ENCODE measurements around the gene MRPS21.

Gene MRPS21

DNA sequence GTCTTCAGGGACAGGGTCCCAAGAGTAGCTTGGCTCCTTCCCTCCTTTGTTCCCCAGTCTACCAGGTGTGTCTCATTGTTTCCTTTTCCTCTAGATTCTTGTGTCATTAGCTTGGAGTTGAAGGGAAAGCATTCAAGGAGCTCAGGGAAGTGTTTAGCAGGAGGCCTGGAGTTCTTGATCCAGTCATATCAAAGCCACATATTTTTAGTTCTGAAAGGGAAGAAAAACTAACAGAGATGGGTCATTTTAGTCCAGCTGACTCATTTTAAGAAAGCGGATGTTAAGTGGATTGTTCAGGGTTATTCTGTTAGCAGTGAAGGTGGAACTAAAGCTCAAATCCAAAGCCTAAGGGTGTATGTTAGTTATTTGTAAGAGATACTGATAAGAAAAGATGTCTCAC lies 20.4 kb upstream of the MRPS21 start:
- TF ChIP-seq, protein P1, sequence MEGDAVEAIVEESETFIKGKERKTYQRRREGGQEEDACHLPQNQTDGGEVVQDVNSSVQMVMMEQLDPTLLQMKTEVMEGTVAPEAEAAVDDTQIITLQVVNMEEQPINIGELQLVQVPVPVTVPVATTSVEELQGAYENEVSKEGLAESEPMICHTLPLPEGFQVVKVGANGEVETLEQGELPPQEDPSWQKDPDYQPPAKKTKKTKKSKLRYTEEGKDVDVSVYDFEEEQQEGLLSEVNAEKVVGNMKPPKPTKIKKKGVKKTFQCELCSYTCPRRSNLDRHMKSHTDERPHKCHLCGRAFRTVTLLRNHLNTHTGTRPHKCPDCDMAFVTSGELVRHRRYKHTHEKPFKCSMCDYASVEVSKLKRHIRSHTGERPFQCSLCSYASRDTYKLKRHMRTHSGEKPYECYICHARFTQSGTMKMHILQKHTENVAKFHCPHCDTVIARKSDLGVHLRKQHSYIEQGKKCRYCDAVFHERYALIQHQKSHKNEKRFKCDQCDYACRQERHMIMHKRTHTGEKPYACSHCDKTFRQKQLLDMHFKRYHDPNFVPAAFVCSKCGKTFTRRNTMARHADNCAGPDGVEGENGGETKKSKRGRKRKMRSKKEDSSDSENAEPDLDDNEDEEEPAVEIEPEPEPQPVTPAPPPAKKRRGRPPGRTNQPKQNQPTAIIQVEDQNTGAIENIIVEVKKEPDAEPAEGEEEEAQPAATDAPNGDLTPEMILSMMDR (IDR thresholded peaks at IDR 0.05; ENCODE audit: insufficient read depth, low read length, poor library complexity, severe bottlenecking), result no peak
- Histone ChIP-seq H3K36me3 (ENCODE audit: control insufficient read depth, insufficient read depth, low read length) (no peaks in the 10 kb centered on the region), H3K4me3 (replicated peaks; ENCODE audit: low read depth, low read length) (peak overlapping the region; percentile 38), H3K27me3 (replicated peaks; ENCODE audit: control insufficient read depth, insufficient read depth, low read length) (no peaks in the 10 kb centered on the region)
- no peak for DNase-seq (ENCODE audit: extremely low read depth, insufficient read length)

DNA sequence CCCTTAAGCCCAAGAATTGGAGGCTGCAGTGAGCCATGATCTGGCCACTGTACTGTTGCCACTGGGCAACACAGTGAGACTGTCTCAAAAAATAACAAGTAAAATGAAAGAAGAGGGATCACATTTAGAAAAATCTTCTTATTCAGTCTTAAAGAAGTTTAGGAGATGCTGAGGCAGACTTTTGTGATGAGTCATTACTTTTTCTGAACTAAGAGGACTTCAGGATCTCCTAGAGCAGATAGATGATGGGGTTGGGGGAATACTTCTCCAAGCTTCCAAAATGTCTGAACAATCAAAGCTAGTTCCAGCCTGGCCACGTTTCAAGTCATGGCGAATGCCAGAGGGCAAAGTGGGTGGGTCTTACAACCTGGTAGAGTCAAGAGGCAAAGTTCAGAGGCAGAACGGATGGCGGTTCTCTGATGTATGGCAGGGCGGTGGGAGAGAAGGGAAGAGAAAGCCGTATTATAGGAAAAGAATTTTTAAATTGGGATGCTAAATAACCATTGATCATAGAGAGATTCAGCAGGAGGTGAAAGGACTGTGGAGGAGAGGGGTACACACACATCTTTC lies 13.4 kb upstream of the MRPS21 start:
- H3K4me3 ChIP-seq (replicated peaks; ENCODE audit: low read depth, low read length), result no peak overlapping the region
- DNase-seq (ENCODE audit: extremely low read depth, insufficient read length), result no peak
- no peaks in the 10 kb centered on the region for H3K27me3 ChIP-seq (replicated peaks; ENCODE audit: control insufficient read depth, insufficient read depth, low read length)
- TF ChIP-seq, protein P1 (IDR thresholded peaks at IDR 0.05; ENCODE audit: insufficient read depth, low read length, poor library complexity, severe bottlenecking), result no peak
- no peaks in the 10 kb centered on the region for H3K36me3 ChIP-seq (ENCODE audit: control insufficient read depth, insufficient read depth, low read length)

DNA sequence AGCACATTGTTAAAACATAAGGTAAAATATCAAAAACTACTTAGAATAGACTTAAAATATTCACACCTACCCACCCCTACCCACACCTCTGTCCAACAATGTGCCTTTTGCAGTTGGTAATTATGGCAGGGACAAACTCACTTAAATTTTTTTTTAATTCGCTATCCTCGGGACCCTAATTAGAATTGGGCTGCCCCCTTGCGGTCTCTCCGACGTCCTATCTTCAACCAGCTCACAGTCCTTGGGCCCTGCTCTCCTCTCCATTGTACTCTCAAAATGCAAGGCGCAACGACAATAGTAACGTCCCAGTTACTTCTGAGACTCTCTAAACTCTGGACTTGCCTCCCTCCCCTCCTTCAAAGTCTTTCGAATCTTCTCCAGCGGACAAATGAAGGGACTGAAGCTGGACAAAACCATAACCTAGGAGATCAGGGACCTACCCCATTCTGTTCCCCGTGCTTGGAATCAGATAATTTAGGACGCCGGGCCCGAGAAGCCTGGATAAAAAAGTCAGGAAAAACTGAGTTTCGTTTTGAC lies 12.4 kb upstream of the MRPS21 start:
- peak overlapping the region; percentile 7 for H3K4me3 ChIP-seq (replicated peaks; ENCODE audit: low read depth, low read length)
- TF ChIP-seq, protein P1 (IDR thresholded peaks at IDR 0.05; ENCODE audit: insufficient read depth, low read length, poor library complexity, severe bottlenecking), result peak; percentile 73
- H3K27me3 ChIP-seq (replicated peaks; ENCODE audit: control insufficient read depth, insufficient read depth, low read length), result no peaks in the 10 kb centered on the region
- DNase-seq (ENCODE audit: extremely low read depth, insufficient read length), result no peak
- no peaks in the 10 kb centered on the region for H3K36me3 ChIP-seq (ENCODE audit: control insufficient read depth, insufficient read depth, low read length)

DNA sequence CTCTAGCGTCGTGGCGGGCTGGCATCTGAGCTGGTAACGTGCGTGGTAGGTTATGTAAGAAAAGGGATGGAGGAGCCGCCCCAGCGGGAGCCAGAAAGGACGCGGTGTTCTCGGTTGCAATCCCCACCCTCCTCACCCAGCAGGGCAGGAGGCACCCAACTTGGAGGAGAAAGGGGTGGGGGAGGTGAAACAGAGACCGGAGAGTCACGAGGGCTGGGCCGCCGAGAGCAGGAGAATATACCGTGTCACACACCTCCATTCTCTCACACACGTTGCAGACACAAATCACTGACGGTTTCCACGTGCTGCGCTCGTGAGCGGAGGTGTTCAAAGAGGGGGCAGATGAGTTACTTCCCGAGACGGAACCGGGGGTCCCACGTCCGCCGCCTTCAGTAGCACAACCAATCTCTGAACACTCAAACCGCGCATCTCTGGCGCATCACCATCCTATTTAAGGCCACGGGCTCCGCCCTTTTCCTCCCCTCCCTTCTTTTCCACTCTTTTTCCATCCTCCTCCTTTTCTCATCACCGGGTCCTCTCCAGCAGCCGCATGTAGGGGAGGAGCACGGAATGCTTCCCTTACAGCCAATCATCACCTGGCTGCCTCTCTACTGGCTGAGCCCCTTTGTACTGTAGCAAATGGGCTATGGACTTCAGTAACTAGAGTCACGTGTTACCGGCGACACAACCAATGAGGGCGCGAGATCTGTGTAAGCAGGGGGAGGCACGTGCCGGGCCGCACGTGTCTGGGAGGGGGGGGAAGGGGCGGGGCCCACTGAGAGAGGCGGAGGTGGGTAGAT lies 11.7 kb upstream of the MRPS21 start, which contains the start of gene CIART:
Gene CIART (plus strand): TSS at position 797 of the 800 bp plus-strand sequence. CDS start 714 bp downstream, outside the sequence.
- no peak for DNase-seq (ENCODE audit: extremely low read depth, insufficient read length)
- Histone ChIP-seq H3K4me3 (replicated peaks; ENCODE audit: low read depth, low read length) (peak within 1 kb of the TSS; percentile 7), H3K36me3 (ENCODE audit: control insufficient read depth, insufficient read depth, low read length) (no peaks in the 10 kb centered on the region), H3K27me3 (replicated peaks; ENCODE audit: control insufficient read depth, insufficient read depth, low read length) (no peaks in the 10 kb centered on the region)
- TF ChIP-seq, protein P1 (IDR thresholded peaks at IDR 0.05; ENCODE audit: insufficient read depth, low read length, poor library complexity, severe bottlenecking), result no peak

GRCh38 chr1:150282558-150282958 lies 11.1 kb upstream of the MRPS21 start:
- Histone ChIP-seq H3K27me3 (replicated peaks; ENCODE audit: control insufficient read depth, insufficient read depth, low read length) (no peaks in the 10 kb centered on the region), H3K4me3 (replicated peaks; ENCODE audit: low read depth, low read length) (no peak overlapping the region), H3K36me3 (ENCODE audit: control insufficient read depth, insufficient read depth, low read length) (no peaks in the 10 kb centered on the region)
- TF ChIP-seq, protein P1 (IDR thresholded peaks at IDR 0.05; ENCODE audit: insufficient read depth, low read length, poor library complexity, severe bottlenecking), result no peak
- DNase-seq (ENCODE audit: extremely low read depth, insufficient read length), result no peak

All from GM06990 (cell line).